ENCODE data around the gene CAVIN2.

The CAVIN2 gene

DNA sequence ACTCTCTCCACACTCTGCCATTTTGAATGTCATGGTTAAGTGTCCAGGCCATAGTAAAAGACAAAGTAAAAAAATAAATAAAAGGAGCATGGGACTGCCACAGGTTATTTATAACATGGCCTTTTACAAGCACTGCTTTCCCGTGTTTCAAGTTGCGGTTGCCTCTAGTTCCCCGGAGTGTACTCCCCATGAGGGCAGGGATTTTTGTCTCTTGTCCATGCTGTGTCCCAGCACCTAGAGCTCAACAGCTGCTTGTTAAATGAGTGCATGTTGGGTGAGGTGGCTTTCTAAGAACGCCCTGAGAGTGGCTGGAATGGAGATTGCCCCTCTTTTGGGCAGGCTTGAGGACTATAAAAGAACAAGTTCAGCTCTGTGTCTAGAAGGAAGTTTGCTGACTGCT lies 8.4 kb downstream of the CAVIN2 start:
- DNase-seq: no peak

DNA sequence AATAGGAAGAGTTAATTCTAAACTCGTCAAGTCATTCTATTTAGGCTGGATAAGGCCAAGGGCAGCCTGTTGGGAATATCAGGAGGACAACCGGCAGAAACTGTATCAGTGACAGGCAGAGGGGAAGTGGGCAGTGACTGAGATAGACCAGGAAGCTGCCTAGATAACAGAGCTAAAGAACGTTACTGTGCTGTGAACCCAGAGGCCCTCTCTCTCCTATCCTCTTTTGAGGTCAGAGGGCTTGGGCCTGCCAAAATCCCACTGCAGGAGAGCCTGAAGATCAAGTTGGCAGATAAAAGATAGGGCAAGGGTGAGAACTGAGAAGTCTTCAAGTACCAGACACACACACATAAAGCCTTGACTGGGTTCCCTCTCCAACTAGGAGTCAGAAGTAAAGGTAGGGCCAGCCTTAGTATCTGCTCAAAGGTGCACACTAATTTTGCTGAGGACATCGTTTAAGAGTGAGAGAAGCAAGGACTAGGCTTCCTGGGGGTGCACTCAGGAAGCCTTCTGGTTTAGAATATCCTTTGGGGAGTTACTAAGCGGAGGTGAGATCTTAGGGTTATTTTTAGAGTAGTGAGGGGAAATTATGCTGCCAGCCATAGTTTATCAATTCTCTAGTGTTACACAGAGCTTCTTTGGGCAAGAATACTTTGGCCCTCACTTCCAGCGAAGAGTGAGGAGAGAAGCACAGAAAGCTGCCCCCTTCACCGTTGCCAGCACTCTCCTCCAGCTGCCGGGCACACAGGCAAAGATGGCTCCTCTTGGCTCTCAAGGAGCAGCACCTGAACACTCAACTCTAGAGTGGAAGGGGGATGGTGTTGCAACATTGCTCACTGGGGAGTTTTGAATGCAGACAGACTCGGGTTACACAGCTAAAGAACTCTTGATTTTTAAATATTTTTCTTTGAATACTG lies 9.8 kb downstream of the CAVIN2 start:
- no peak for DNase-seq

DNA sequence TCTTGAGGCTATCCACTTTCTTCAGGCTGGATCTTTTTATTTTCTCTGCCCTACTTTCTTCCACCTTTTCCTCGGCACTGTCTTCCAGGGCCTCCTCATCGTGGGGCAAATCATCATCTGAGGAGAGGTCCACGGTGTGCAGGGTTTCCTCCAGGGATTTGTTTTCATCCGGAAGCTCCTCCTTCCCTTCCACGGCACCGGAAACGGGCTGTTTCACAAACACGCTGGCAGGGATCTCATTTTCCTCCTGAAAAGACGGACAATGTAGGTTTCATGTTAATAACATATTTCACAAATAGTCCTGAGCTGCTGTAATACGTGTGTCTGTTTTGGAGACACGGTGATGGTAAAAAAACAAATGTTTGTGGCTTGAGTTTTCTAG lies 10.4 kb downstream of the CAVIN2 start:
- no peak for DNase-seq

DNA sequence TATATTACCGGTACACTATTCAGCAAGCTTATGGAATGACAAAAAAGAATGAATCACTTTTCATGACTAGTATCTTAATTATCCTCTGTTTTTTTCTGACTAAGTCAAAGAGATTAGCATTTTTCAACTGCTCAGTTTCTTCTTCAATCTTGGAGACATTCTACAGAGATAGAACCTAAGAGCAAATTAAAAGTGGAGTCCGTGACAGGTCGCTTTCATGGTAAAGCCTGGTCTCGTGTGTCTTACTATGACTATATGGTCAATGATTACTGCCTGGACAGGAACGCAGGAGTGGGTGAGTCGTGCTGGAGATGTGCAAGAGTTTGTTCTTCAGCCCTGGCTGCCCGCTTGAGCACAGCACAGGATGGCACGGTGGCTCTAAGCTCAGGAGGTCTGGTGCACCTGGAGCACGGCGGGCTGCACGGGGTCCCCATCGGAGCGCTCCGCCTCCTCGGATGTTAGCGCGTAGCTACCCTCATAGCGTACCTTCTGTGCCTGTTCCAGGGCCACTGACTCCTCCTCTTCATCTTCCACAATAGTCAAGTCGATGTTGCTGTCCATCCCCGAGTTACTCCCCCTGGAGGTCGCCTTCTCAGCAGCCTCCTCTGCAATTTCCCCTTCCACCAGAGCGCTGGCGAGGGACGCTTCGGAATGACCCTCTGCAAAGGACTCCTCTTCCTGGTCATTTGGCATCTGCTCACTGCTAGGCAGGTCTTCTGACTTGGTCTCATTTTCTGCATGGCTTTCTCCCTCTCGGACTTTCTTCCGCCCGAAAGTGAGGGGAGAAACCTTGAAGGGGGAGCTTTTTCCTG lies 11.1 kb downstream of the CAVIN2 start:
- no peak for DNase-seq

DNA sequence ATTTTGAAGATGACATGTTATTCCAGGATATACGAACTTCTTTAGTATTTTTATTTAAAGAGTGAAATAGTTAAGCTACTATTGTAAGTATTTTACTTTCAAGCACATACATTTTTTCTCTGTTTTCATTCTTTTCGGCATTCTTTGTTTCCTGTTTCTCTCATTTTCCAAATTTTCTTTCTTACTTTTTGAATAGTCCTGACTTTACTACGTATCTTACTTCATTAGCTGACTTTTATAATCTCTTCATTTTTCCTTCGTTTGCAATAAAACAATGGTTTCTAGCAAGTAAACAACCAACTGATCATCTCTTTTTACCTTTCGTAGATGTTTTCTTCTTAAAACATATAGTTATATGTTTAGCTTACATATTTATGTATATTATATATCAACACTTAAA lies 11.8 kb downstream of the CAVIN2 start:
- no peak for DNase-seq

DNA sequence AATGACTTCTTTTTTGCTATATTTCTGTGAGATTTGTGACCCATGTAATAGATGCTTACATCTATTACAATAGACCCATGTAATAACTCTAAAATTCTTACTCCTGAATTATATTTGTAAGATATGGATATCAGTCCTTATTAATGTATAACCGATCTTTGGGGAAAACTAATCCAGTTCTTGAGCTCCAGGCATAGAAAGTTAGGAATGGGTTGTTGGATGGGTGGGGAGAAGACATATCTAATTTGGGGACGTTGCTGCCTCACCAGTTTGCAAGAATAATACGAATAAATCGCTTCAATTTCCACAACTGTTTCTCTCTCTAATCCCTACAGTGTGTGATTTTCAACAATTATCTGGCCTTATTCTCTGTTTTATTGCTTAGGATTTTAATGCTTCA lies 13.5 kb downstream of the CAVIN2 start:
- DNase-seq: no peak

DNA sequence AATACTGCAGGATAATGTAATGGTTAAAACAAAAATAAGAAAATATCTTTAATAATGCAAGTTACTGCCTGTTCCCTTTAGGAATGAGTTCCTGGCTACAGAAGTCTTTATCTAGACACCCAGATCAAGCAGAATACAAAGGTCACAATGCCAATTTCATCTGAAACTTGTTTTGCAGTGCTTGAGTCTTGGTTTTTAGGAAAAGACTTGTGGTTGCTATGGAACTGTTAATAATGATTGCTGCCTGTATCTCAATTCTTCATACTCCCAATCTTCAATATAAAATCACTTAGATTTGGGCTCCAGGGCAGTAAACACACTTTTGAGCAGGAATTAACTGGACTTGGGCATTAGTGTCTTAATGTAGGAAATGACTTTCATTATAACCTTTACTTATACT lies 14.2 kb downstream of the CAVIN2 start:
- no peak for DNase-seq

DNA sequence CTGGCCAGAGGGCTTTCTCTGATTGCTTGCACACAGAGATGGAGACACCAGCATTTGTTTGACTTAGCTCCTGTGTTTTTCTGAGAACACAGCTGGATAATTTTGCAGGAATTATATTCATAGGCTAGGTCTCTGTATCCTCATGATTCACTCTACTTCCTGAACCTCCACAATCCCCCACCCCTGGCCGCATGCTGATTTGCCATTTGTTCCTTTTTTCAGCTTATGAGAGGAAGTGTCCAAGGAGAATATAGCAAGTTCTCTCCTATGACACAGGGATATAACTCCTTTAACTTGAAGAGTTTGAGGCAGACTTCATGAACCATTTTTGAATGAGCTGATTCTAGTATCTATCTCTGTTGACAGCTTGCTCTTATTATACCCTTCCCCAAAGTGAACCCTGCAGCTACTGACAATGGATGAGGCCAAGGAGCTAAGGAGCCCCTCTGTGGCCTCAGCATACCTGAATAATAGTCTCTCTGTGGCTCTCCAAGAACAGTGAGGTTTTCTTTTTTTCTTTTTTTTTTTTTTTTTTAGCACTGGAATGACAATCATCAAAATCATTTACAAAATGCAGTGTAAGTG lies 15.4 kb downstream of the CAVIN2 start:
- peak; percentile 34 to 47 for DNase-seq

DNA sequence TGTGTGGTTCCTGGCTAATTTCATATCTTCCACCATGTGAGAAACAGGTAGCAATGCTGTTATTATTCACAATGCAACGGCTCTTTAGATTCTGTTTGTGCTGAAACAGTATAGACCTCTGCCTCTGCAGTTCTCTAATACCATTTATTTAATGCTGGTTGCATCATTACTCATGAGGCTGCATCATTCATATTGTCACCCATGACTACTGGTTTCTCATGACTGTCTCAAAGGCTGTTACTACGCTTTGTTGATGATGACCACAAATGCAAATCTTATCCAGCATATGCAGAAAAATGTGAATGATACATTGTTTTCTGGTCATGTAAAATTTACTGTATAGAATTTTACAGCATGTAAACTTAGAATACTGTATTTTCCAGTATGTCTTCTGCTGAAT lies 22.5 kb downstream of the CAVIN2 start:
- DNase-seq: peak in 1 of 2 donors; percentile 38

DNA sequence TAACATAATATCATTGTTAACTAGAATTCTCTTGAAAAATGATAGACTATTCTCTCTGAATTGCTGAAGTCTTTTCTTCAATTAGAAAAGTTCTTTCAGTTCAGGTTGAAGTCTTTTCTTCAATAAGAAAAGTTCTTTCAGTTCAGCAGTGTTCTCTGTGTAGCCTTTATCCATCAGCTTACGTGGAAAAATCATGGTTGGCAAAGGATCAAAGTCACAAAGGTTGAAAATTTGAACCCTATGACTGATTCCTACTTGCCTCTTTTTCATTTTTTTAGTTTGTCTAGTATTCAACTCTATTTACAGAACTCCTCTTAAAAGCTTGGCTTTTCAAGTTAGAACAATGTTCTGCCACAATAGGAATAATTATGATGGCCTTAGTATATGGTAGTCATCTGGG lies 25.8 kb downstream of the CAVIN2 start:
- DNase-seq: no peak

DNA sequence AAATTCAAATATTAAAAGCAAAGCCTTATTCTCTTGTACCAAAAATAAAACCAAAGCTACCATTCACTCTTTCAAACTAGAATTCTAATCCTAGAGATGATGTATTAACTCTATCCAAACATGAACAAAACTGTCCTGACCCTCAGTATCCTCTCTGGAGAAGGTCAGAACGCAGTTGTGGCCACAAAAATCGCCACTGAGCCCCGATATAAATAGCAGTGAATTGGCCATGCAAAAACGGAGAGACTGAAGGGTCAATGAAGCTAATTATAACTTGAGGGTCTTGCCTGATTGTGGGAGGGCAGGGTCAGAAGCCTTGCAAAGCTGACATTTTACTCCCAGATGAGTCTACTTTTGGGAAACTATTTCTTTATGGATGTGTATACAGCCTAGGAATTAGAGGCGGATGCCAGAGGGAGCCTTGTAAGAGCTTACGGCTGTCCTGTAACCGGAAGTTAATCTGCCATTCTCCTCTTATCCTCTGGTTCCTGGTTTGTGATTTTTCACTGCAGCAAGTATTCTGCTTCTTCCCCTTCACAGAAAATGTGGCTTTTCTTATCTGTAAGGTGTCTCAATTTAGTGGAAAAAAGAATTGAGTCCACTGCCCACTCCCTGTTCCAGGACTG lies 28.1 kb downstream of the CAVIN2 start:
- peak in 1 of 2 donors; percentile 47 for DNase-seq

DNA sequence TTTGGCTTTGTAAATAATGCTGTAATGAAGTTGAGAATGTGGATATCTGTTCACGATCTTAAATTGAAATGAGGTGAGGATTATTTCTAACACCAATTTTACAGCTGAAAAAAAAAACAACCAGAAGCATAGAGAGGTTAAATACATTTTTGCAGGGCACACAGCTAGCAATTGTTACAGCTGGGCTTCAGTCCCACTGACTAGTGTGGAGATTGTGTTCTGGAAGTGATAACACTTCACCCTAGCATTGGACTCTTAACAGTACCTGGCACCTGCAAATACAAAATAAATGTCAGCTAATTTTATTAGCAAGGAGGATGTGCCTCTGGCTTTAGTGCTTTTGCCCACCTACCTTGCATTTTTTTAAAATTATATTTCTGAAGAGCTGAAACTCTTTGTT lies 28.8 kb downstream of the CAVIN2 start:
- no peak for DNase-seq

DNA sequence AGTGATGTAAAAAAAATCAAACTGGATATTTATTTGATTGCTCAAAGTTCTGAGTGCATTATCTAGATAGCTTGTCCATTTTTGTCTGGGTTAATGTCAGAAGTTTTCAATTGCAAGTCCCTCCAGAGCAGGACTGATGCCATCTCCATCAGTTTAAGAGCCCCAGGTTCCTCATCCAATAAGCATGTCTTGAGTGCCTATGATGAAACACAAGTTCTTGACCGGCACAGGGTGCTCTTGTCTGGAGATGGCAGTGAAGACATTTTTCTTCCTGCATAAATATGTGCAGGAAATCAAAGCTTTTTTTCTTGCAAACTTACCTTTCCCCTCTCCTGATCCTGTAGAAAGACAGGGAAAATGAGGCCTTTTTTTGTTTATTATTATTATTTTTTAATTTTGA lies 31.9 kb downstream of the CAVIN2 start:
- DNase-seq: no peak

DNA sequence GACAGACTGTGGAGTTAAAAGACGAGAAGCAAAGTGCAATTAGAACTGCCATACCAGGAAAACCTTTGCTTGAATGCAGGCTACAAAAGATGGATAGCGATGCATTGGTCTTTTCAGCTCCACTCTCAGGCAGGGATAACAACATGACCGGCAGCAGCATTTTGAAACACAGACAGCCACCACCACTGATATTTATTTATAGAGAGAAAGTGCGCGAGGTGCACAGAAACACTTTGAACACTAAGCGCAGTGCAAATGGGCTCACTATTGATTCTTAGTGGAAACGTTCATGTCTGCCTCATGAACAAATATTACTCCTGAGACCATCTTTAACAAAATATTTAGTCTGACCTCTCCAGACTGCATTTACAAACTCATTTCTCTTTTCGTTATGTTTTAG lies 32.9 kb downstream of the CAVIN2 start:
- no peak for DNase-seq

DNA sequence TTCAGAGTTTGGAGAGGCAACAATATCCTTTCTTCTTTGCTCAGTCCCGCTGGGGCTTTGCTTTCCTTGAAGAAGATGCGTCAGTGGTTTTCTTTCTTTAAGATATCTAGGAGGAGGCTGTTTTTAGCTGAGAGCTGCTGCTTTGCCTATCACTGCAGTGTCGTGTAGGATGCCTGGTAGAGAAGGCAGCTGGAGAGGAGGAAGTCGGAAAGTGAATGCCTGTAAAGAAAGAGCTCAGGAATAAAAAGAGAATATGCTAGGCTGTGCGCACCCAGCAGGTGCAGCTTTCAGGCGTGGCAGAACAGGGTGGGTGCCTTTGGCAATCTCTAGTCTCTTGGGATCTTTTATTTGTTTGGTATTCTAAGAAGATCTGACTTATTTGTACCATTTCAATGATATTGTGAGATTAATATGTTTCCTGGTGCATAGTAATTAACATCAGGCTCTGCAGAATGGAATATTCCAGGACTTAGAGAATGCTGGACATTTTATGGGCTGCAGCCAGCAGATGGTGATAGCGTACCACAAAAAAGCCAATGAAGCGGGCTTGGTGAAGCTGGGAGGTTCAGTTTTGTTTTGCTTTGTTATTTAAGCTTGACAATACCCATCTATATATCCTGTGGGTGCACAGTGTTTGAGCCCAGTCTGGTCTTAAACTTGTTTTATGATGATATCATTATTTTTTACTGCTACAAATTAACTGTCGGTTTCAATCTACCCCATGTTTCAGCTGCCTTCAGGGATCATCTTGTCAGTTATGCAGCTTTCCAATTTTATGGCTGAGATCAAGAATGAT lies 34.9 kb downstream of the CAVIN2 start:
- DNase-seq: peak; percentile 42 to 84

DNA sequence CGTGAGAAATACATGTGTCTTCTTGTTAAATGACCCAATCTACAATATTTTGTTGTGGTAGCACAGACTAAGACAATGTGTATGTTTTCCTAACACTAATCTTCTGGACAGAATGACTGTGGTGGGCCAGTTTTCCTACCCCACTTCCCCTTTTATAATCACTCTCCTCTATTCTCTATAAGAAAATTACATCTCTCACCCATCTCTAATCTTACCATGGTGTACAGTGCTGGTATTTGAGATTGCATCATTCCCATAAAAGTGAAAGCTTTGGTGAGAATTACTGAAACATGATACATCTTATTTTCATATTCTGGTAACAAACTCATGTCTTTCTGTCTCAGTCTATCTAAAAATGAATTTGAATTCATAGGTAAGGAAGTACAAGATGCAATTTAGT lies 40.5 kb downstream of the CAVIN2 start:
- no peak for DNase-seq

DNA sequence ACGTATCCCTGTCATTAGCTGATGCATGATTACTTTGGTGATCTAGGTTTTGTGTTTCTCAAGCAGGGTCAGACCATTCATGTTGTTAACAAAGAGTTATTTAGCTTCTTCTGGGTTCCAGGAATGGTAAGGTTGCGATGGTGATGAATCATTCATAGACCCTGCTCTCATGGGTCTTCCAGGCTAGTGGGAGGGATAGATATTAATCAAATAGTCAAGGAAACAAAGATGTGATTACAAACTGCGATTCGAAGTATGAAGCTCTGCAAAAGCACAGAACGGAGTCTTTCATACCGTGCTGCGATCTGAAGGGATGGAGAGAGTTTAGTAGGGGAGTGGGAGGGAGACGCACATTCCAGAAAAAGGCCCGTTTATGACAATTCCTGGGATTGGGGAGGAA lies 42.1 kb downstream of the CAVIN2 start:
- no peak for DNase-seq

DNA sequence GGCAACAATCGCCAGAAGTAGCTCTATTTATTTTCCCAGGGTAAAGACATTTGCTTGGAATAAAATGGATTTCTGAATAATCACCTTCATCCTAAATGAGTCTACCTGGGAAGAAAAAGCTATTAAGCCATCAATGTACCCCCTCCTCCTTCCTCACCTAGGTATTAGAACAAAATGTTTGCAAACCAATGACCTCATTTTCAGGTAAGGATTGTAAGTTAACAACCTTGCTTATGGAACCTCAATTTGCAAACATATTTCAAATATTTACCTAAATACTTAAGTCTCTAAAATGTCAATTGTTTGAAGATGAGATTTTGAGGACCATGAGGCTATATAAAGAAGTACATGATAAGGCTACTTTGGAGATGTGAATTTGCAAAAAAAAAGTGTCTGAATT lies 43.9 kb downstream of the CAVIN2 start:
- no peak for DNase-seq

DNA sequence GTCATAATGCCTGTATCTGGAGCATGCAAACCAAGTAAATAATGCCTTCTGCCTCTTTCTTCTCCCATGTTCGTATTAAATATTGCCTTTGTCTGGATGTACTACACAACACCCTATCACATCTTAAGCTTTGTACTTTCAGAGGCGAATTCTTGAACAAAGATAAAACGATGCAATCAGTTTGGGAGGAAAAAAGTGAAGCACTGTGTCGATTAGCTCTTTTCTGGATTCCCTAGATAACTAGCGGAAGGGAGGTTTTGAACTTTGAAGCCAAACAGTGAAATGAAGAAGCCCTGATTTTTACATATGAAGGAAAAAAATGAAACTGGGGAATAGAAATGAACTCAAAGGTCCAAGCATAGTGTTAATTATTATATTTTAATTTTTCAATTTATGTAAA lies 44.7 kb downstream of the CAVIN2 start:
- no peak for DNase-seq

DNA sequence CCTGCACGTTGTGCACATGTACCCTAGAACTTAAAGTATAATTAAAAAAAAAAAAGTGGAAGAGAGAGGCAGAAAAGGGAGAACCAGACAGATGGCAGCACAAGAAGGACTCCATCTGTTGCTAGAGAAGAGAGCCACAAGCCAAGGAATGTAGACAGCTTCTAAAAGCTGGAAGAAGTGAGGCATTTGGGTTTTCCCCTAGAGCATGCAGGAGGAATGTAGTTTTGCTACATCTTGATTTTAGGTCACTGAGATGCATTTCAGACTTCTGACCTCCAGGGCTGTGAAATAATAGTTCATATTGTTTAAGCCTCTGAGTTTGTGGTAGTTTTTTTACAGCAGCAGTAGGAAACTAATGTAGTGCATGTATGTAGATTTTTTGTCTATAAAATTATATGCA lies 46.0 kb downstream of the CAVIN2 start:
- no peak for DNase-seq

DNA sequence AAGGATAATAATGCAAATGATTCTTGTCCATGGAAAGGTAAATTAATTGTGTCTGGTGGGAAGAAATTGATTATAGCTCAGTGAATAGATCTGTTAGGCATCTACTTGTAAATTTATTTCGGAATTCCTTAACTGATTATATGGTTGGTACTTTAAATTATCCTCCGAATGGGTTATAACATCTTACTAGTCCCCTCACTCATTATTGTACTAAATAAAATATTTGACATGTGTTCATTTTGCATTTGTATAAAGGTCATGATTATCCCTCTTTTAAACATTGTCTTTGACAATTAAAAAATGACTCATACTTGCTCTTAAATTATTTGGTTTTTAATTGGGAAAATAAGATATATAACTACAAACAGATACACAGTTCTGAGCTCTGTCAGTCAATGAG lies 47.4 kb downstream of the CAVIN2 start:
- DNase-seq: no peak

All from inflammatory macrophage treated with lipopolysaccharide for 1 hour (primary cell).